Type B pancreatic cell (in vitro differentiated cells): Measurements from ENCODE around the gene UBD. TPM values are rescaled to one million over a fixed set of nuclear protein-coding genes. Genes with fewer than 3 reads are reported as not detected.

ENCODE experiments used
- DNase-seq: peaks from one replicate; pipeline ENCODE4 v3.0.0; 2021; ENCODE audit warnings: mixed read lengths; ENCODE audit not compliant: unreplicated experiment; ENCODE audit errors: extremely low spot score
- H3K27ac Mint-ChIP-seq: 2 replicates; pipeline ENCODE4 v1.8.0; 2021; ENCODE audit warnings: mild to moderate bottlenecking, mixed read lengths
- H3K27me3 Mint-ChIP-seq: 2 replicates; pipeline ENCODE4 v1.8.0; 2021; ENCODE audit warnings: mixed read lengths
- H3K36me3 Mint-ChIP-seq: 2 replicates; pipeline ENCODE4 v1.8.0; 2021; ENCODE audit warnings: mixed read lengths
- H3K4me1 Mint-ChIP-seq: one replicate; pipeline ENCODE4 v1.8.0; 2021; ENCODE audit warnings: mixed read lengths; ENCODE audit not compliant: unreplicated experiment
- H3K4me3 Mint-ChIP-seq: 2 replicates; pipeline ENCODE4 v1.8.0; 2021; ENCODE audit warnings: mild to moderate bottlenecking, mixed read lengths
- H3K9me3 Mint-ChIP-seq: 2 replicates; pipeline ENCODE4 v1.8.0; 2021; ENCODE audit warnings: mixed read lengths
- total RNA-seq: library from RNA; stranded (reverse); gene quantifications from 2 replicates; pipeline ENCODE4 v1.2.1, GENCODE V29; 2021; ENCODE audit warnings: low replicate concordance
- TF ChIP-seq, protein P1 (sequence below): fragments of 200-600 bp; sonication (generic); conservative IDR thresholded peaks from 2 replicates; pipeline ENCODE4 v1.5.0; 2021; ENCODE audit warnings: antibody characterized with exemption, mild to moderate bottlenecking

UBD gene
- total RNA-seq, 1 donor from 2014 or later = 12.6 TPM

DNA sequence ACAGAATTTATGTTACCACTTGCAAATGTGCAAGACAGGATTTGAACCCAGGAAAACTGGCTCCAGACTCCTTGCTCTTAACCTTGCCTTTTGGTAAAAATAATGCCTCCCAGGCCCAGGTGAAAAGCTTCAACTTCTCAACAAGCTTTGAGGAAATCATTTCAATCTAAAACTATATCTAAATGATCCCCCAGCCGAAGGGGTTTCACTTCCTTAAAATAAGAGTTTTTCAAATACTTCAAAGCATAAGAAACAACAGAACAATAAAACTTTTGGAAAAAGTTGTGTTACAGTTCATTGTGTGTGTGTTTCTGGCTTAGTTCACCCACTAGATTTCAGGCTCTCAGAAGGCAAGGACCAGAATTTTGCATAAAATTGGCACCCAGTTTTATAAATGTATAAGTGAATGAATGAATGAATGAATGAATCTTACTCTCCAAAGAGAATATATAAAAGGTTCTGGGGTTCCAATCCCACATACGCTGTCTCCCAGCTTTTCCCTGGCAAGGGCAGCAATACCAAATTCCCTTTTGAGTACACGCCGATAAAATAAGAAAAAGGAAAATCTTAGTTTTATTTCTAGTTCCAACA, 30.8 kb upstream of the UBD start:
- Mint-ChIP-seq H3K4me3 (no peak overlapping the region), H3K36me3 (no peaks in the 10 kb centered on the region), H3K27ac (no peak overlapping the region), H3K9me3 (no peaks in the 10 kb centered on the region), H3K27me3 (peaks cover 39% of the 10 kb centered on the region), H3K4me1 (peaks cover 4% of the 10 kb centered on the region)
- DNase-seq = no peak
- TF ChIP-seq, protein P1, sequence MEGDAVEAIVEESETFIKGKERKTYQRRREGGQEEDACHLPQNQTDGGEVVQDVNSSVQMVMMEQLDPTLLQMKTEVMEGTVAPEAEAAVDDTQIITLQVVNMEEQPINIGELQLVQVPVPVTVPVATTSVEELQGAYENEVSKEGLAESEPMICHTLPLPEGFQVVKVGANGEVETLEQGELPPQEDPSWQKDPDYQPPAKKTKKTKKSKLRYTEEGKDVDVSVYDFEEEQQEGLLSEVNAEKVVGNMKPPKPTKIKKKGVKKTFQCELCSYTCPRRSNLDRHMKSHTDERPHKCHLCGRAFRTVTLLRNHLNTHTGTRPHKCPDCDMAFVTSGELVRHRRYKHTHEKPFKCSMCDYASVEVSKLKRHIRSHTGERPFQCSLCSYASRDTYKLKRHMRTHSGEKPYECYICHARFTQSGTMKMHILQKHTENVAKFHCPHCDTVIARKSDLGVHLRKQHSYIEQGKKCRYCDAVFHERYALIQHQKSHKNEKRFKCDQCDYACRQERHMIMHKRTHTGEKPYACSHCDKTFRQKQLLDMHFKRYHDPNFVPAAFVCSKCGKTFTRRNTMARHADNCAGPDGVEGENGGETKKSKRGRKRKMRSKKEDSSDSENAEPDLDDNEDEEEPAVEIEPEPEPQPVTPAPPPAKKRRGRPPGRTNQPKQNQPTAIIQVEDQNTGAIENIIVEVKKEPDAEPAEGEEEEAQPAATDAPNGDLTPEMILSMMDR = no peak

DNA sequence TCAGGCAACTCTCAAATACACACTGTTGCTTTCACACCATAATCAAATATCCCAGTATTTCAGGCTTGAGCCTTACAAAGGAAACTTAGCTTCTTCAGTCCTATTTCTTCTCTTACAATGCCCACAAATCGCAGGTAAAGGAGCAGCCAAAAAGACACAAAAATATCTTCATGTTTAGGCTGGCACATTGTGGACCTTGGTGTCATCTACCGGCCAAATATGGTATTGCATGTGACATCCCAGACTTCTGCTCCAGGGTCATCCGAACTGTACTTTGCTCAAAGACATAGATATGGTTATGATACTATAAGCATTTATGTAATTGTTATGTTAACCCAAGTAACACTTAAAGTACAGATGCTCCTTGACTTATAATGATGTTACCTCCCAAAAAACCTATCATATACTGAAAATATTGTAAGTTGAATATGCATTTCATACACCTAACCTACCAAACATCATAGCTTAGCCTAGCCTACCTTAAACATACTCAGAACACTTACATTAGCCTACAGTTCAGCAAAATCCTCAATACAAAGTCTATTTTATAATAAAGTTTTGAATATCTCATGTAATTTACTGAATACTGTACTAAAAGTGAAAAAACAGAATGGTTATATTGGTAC, 30.0 kb upstream of the UBD start:
- H3K27me3 Mint-ChIP-seq = peaks cover 41% of the 10 kb centered on the region
- TF ChIP-seq, protein P1 = peak; percentile 93
- no peaks in the 10 kb centered on the region for H3K9me3 Mint-ChIP-seq
- peaks cover 4% of the 10 kb centered on the region for H3K4me1 Mint-ChIP-seq
- H3K36me3 Mint-ChIP-seq = no peaks in the 10 kb centered on the region
- H3K4me3 Mint-ChIP-seq = no peak overlapping the region
- DNase-seq = no peak
- no peak overlapping the region for H3K27ac Mint-ChIP-seq

DNA sequence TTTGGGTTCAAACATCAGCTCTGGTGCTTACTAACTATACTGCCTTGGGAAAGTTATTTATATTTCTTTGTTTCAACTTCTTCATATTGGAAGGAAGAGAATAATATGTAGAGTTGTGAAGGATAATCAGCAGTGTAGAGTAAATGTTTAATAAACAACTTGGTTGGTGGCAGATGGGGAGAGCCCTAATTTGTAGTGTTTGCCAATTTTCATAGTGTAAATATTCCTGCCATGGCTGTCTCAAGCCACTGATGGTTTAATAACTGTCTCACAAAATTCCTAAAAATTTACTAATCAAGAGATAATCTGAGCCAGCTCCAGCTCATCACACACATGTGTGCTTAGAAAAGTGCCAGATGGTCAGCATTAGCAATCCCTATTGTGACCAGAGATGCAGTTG, 25.3 kb upstream of the UBD start, which contains the start of gene OR2H2:
TSS of gene OR2H2 (plus strand) at position 301 of the 400 bp plus-strand sequence. CDS start 2,824 bp downstream, outside the sequence.
- H3K4me3 Mint-ChIP-seq = no peak within 1 kb of the TSS
- no peak for DNase-seq
- peaks cover 40% of the 10 kb centered on the region for H3K27me3 Mint-ChIP-seq
- no peaks in the 10 kb centered on the region for H3K4me1 Mint-ChIP-seq
- no peak within 1 kb of the TSS for H3K27ac Mint-ChIP-seq
- H3K9me3 Mint-ChIP-seq = no peaks in the 10 kb centered on the region
- no peaks in the 10 kb centered on the region for H3K36me3 Mint-ChIP-seq
- TF ChIP-seq, protein P1 = no peak

DNA sequence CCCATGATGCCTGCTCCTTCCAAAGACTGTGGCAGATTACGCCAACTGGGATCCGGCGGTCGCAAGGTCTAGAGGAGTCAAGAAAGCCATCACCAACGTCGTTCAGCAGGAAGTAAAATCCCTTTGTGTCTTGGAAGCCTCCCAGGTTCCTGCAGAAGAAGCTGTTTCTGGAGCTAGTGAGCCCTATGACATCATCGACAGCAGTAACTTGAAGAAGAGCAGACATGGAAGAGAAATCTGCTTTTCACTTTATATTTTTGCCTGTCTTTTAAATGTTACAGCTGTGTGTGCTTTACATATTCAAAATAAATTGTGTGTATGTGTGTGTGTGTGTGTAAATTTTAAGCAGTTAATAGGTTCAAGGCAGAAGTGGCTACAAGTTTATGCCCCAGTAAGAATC, 18.0 kb upstream of the UBD start:
- Mint-ChIP-seq H3K27me3 (peaks cover 36% of the 10 kb centered on the region), H3K9me3 (no peaks in the 10 kb centered on the region), H3K4me3 (no peak overlapping the region), H3K4me1 (no peaks in the 10 kb centered on the region), H3K36me3 (no peaks in the 10 kb centered on the region), H3K27ac (no peak overlapping the region)
- DNase-seq = no peak
- TF ChIP-seq, protein P1 = no peak

DNA sequence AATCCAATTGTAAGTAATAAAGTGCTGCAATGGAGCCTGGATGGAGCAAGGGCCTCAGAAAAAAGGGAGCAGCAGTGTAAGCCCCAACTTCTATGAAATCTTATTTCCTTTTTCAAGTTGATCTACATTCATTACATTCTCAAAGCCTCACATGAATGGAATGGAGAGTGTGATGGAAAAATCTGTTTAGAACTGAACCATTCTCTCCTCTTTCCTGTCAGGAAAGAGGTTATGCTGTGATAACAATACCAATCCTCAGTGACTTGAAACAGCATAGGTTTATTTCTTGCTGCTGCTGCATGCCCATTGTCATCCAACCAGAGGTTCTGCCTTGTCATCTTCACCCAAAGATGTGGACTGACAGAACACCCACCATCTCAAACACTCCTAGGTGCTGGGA, 16.5 kb upstream of the UBD start:
- Mint-ChIP-seq H3K36me3 (no peaks in the 10 kb centered on the region), H3K4me1 (no peaks in the 10 kb centered on the region), H3K9me3 (no peaks in the 10 kb centered on the region), H3K27me3 (peaks cover 48% of the 10 kb centered on the region), H3K27ac (no peak overlapping the region), H3K4me3 (no peak overlapping the region)
- TF ChIP-seq, protein P1 = no peak
- DNase-seq = no peak
